Kasumi-1 (cell line): ENCODE measurements around the gene PARD3.
"Not testable (repeated sequence)": the region's sequence is repeated elsewhere in the genome, so short reads cannot be mapped to it uniquely, and the experiment has no call there.

ENCODE experiments used
- DNase-seq, 2 experiments: peaks; one replicate each; lab custom pipeline; 2025; lab: John Stamatoyannopoulos, UW

Gene PARD3

GRCh38 chr10:34797155-34797554, 17.9 kb downstream of the PARD3 start:
- no peak for DNase-seq

- DNase-seq: no peak
Measured at GRCh38 chr10:34796133-34796532, 19.0 kb downstream of the PARD3 start.

GRCh38 chr10:34795334-34795733, 19.8 kb downstream of the PARD3 start:
- DNase-seq: no peak

DNA sequence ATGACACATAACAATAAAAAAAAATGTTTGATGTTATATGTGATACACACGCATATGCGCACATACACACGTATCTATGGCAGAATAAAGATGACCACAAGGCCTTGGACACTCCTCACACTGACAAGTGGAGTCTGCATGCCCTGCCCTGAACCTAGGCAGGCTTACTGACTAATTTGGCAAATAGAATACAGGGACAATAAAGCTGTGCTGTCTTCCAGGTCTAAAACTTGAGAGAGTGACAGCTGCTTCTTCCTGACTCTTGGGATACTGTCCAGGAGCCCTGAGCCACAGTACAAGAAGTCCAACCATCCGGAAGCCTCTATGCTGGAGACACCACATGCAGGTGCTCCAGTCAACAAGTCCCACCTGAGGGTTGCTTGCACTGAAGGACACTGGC, 20.3 kb downstream of the PARD3 start:
- no peak for DNase-seq

DNA sequence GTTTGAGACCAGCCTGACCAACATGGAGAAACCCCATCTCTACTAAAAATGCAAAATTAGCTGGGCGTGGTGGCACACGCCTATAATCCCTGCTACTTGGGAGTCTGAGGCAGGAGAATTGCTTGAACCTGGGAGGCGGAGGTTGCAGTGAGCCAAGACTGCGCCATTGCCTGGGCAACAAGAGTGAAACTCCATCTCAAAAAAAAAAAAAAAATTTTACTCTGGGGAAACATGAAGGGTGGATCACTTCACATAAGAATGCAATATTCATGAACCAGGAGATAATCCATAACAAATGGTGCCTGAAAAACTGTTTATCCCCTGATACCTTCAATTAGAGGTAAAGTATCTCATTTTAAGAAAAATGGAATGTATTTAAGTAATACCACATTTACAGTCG, 21.5 kb downstream of the PARD3 start:
- not testable (repeated sequence) for DNase-seq

- no peak for DNase-seq
Measured at GRCh38 chr10:34792881-34793280, 22.2 kb downstream of the PARD3 start.

DNA sequence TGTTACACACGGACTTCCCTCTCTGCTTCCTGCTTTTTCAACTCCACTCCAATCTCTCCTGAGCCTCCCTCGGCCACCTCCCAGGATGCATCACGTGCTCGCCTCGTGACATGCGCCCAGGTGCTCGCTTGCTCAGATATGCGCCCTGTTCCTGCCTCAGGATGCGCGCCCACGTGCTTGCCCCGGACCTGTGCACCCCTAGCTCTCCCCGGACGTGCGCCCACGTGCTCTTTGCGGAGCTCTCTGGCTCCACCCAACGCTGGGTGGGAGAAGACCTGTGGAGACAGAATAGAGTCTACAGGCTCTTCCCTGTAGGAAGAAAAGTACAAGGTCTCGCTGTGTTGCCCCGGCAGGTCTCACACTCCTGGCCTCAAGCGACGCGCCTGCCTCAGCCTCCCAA, 23.1 kb downstream of the PARD3 start:
- no peak for DNase-seq

DNA sequence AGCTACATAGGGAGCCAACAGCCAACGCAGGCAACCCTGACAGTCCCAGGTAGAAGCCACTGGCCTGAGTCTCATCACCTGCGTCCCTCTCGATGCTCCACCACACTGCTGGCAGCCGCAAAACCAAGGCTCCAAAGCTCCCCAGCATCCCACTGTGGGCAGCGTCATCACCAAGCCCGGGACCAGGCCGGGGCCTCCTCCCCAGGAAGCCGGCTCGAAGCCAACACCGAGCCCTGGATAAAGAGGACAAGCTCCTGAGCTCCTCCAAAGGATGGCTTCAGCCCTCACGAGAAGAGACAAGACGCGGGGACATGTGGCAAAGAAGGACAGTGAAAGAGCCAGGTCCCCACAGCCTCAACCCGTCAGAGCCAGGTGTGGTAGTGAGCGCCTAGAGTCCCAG, 23.9 kb downstream of the PARD3 start:
- no peak for DNase-seq

DNA sequence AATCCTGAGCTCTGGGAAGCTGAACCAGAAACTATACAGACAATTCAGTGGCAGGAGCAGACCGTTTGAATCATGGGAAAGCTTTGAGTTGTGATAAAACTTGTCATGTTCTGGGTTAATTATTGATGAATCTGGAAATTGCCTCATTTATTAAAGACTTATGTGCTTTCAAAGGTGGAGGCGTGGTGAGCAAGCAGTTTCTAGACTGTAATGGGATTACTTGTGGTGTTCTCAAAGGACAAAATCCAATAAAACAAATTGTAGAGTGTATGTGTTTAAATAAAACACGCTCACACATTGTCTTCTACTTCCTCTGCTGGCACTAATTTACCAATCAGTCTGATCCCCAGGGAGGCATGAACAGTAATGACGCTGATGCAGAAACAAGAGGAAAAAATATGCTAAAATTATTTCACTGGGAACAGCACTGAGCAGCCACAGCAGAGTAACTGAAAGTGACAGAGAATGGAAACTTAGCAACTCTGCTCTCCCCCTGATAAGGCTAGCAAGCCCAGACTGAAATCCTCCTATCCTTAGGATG, 25.1 kb downstream of the PARD3 start:
- no peak for DNase-seq

DNA sequence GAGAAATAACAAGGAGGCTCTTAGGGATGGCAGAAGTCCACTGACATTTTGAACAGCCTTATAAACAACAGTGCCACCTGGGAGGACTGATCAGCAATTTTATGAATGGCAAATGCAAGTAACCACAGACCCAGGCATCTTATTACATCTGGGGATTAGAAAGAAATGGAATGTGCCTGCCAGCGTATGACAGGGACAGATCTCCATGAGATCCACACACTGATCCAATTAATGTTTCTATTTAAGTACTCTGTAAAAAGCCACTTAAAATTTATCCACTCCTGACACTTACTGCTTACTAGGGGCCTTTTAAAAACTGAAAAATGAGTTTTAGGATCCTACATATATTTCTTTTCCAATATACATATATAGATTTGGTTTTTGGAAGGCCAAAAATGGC, 28.6 kb downstream of the PARD3 start:
- no peak for DNase-seq

DNA sequence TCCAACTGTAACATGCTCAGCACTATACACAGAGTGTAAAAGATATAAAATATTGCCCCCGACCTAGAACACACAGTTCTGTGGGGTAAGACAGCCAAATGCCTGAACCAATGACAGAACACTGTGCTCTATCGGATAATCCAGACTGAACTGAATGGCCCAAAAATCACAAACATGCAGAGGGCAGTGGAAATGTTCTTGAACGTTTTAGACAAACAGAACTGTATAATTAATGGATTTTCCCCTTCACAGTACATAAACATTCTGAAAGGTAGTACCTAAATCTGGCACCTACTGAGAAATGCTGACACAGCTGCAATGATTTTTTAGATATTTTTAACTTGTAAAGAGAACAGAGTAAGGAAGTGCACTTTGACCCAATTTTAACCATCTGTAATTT, 33.4 kb downstream of the PARD3 start:
- no peak for DNase-seq

GRCh38 chr10:34780818-34781380, 34.2 kb downstream of the PARD3 start:
- peak; percentile 78 to 91 for DNase-seq

- no peak for DNase-seq
Measured at GRCh38 chr10:34778237-34778636, 36.9 kb downstream of the PARD3 start.

DNA sequence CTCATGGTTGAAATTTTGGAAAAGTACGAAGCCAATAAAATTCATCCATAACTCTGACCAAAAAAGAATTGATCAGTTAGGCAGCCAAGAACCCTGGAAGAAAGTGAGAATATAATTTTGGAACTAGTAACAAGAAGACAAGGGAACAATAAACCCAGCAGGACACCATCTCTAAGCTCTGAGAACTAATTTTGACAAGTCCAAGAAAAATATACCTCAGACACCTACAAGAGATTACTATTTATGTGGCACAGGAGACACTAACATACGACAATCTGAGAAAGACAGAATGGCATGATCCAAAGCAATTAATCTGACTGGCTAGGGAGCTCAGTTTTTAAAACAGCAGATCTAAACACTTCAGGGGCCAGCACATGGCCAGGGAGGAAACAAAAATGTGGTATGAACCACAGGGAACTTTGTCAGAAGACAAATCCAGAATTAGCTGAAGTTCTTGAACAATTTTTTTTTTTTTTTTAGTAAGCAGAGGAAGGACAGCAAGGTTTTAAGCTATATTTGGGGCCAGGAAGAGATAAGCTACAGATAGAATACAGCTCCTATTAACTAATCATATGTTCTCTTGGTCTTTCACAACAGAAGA, 38.9 kb downstream of the PARD3 start:
- peak; percentile 55 to 72 for DNase-seq

- DNase-seq: no peak
Measured at GRCh38 chr10:34775044-34775637, 40.0 kb downstream of the PARD3 start.

- DNase-seq: no peak
Measured at GRCh38 chr10:34773636-34774630, 41.2 kb downstream of the PARD3 start.

DNA sequence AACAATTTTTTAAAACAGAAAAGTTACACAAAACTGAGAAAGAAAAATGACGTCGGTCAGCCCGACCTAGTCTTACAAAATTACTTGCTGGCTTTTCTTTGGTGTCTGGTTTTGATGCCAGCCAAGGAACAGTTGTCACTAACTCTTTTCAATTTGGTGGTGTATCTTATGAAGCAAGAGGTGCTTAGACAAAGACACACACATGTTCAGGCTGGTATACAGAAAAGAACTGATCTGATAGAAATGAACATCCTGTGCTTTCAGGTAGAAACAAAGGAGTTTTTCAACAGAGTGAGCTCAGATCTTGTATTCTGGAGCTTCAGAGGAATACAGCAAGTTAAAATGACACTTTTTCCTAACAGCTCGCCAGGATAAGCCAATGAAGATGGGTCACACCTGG, 43.6 kb downstream of the PARD3 start:
- DNase-seq: no peak

DNA sequence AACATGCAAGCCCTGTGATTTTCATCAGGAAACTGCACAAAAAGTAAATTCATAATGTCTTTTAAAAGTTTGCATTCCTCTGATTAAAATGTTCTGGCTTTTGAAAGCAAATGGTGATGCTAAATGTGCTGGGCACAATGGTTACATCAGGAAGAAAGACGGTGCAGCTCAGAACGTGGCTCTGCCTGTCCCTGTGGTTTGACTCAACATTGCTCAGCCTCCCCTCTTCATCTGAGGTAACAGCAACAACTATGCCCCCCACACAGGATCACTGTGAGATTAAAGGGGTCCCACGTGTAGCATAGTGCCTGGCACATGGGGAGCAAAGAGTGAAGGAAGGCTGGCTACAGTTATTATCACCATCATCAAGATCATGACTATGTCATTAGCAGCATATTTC, 44.0 kb downstream of the PARD3 start:
- no peak for DNase-seq

GRCh38 chr10:34769899-34770298, 45.2 kb downstream of the PARD3 start:
- peak; percentile 15 to 24 for DNase-seq

DNA sequence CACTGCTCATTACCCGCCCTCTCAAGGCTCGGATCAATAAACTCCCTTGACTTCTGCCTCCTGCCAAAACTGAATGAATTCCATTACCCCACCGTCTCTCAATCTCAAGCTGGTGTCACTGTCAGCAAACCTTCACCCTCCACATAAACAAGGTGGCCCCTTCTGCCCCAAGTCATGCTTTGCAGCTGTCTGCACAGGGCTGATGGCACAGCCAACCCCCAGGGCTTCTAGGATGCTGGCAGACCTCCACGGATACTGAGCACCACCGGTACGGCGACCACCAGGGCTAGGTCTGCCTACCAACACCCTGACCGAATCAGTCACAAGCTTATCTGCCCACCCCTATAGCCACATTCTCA, 46.1 kb downstream of the PARD3 start:
- no peak for DNase-seq

GRCh38 chr10:34768261-34768971, 46.7 kb downstream of the PARD3 start:
- DNase-seq: no peak
